Measurements from ENCODE around the gene SF3B2.

Gene SF3B2

DNA sequence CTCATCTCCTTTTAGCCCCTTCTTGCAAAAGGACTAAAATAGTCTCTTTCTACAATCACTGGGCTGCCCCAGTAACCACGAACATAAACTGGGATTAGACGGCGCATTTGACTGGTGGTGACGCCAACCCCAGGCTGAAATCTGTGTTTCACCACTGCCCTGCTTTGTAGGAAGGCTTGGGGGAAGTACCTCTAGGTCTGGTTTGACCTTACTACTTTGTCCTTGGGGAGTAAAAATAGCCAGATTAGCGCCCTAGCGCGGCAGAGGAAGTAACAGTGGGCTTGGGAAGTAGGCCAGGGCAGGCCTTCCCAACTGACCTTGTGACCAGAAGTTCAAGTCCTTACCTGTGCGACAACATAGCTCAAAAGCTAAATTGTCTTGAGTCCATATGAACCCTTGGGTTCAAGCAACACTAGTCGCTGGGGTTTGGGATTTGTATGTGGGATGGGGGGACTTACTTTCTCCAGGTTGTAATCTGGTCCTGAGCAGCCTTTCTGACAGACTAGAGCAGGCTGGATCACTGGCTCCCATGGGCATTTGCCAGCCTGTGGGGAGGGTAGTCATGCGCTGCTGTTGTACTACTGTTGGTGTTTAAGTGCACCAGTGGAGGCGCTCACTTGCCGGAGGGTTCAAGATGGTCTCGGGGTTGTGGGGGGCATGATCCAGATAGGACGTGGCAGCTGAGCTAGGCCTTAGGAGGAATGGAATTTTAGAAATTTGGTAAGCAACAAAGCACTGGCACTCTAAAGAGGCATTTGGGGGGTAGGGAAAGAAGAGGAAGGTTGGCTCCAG lies 17.0 kb downstream of the SF3B2 start:
- ChIA-PET CTCF (interaction anchor here (0.6 to 8.7 kb wide), 29 partner anchors 10 to 217 kb away, joined by 3 to 143 read pairs (median 5); partner anchors contain the start of genes CATSPER1, CCDC85B, FIBP and SF3B2), POLR2A (interaction anchor here (0.9 to 1.4 kb wide), 3 partner anchors 9 to 16 kb away, joined by 3 read pairs; no protein-coding TSS in a partner anchor)
- TF ChIP-seq, protein P1, sequence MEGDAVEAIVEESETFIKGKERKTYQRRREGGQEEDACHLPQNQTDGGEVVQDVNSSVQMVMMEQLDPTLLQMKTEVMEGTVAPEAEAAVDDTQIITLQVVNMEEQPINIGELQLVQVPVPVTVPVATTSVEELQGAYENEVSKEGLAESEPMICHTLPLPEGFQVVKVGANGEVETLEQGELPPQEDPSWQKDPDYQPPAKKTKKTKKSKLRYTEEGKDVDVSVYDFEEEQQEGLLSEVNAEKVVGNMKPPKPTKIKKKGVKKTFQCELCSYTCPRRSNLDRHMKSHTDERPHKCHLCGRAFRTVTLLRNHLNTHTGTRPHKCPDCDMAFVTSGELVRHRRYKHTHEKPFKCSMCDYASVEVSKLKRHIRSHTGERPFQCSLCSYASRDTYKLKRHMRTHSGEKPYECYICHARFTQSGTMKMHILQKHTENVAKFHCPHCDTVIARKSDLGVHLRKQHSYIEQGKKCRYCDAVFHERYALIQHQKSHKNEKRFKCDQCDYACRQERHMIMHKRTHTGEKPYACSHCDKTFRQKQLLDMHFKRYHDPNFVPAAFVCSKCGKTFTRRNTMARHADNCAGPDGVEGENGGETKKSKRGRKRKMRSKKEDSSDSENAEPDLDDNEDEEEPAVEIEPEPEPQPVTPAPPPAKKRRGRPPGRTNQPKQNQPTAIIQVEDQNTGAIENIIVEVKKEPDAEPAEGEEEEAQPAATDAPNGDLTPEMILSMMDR (IDR thresholded peaks at IDR 0.05; ENCODE audit: control extremely low read depth, extremely low read depth, low read depth, missing control alignments), result peak; percentile 16
- peak; percentile 64 for DNase-seq (ENCODE audit: extremely low spot score)

GRCh38 chr11:66069715-66070603 lies 17.8 kb downstream of the SF3B2 start, which contains the start of gene PACS1:
TSS of gene PACS1 (plus strand) at chr11:66070272. CDS start at chr11:66070487, 215 bp downstream.
- TF ChIP-seq, protein P1 (IDR thresholded peaks at IDR 0.05; ENCODE audit: control extremely low read depth, extremely low read depth, low read depth, missing control alignments), result no peak
- DNase-seq (ENCODE audit: extremely low spot score), result peak; percentile 90
- ChIA-PET POLR2A (interaction anchor here (0.6 to 1.4 kb wide), 4 partner anchors 10 to 35 kb away, joined by 3 to 4 read pairs (median 3); no protein-coding TSS in a partner anchor), CTCF (interaction anchor here (0.6 to 8.7 kb wide), 18 partner anchors 9 to 185 kb away, joined by 3 to 143 read pairs (median 6); partner anchors contain the start of genes CATSPER1 and SF3B2)

DNA sequence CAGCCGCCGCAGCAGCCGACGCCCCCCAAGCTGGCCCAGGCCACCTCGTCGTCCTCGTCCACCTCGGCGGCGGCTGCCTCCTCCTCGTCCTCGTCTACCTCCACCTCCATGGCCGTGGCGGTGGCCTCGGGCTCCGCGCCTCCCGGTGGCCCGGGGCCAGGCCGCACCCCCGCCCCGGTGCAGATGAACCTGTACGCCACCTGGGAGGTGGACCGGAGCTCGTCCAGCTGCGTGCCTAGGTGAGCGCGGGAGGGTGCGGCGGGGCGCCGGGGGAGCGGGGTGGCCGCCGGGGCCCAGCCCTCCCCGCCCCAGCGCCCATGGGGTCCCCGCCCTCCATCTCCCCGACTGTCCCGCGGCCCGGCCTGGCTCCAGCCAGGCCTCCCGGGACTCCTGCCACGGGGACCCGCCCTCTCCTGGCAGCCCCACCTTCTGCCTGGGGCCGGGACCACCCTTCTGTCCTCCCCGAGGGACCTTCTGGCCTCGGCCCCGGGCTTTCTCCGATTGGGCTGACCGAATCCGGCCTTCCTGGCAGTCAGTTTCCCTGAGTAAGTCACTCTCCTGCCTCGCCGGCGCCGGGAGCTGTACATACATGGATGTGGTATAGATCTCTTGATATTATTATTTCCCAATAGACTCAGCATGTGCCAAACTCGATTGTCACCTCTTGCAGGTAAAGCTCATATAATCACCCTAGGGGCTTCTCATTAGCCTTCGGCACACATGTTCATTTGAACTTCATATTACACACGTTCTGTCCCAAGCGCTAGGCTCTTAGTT lies 18.6 kb downstream of the SF3B2 start:
- POLR2A ChIA-PET, result interaction anchor here (0.6 to 1.3 kb wide), 2 partner anchors 14 to 35 kb away, joined by 3 to 4 read pairs; no protein-coding TSS in a partner anchor
- DNase-seq (ENCODE audit: extremely low spot score), result no peak
- CTCF ChIA-PET, result interaction anchor here (0.8 to 8.7 kb wide), 10 partner anchors 8 to 69 kb away, joined by 3 to 143 read pairs (median 24); partner anchors contain the start of gene SF3B2
- TF ChIP-seq, protein P1 (IDR thresholded peaks at IDR 0.05; ENCODE audit: control extremely low read depth, extremely low read depth, low read depth, missing control alignments), result no peak

DNA sequence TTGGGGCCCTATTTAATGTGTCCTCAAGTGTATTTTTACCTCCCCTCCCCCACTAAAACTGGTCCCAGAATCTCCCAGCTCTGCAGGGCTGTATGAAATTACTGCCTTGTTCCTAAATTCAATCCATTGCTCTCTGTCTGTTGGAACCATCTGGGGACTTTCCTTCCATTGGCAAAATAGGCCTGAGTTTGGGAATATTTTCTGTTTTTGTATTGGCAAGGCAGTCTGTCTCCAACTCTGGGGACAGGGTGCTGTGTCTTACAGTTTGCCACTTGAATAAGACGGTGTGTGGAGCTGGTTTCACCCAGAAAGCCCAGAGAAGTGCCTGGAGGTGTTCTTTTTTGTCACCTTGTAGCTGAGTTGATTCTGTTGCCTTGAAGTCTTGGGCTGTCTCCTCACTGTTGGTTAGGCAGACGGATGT lies 19.2 kb downstream of the SF3B2 start:
- ChIA-PET POLR2A (interaction anchor here (1.3 kb wide), 1 partner anchor 14 kb away, joined by 3 read pairs; no protein-coding TSS in a partner anchor), CTCF (interaction anchor here (0.8 to 7.1 kb wide), 6 partner anchors 8 to 68 kb away, joined by 3 to 62 read pairs (median 22); no protein-coding TSS in a partner anchor)
- TF ChIP-seq, protein P1 (IDR thresholded peaks at IDR 0.05; ENCODE audit: control extremely low read depth, extremely low read depth, low read depth, missing control alignments), result no peak
- DNase-seq (ENCODE audit: extremely low spot score), result no peak

DNA sequence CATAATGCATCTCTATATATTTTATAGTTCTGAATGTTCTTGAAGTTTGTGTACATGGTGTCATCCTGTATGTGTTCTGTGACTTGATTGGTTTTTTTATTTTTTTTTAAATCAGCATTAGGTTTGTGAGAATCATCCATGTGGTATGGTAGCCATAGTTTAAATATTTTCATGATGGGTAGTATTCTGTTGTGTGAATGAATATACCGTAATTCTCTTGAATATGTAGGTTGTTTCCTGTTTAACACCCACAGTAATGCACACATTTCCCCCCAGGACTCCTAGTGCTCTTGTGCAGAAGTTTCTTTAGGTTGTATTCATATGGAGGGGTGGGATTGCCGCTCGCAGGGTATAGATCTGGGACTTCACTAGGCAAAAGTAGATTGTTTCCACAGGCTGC lies 19.9 kb downstream of the SF3B2 start:
- ChIA-PET CTCF (interaction anchor here (1.0 to 7.1 kb wide), 3 partner anchors 7 to 68 kb away, joined by 3 to 62 read pairs (median 43); no protein-coding TSS in a partner anchor), POLR2A (interaction anchor here (0.6 kb wide), 1 partner anchor 1221 kb away, joined by 4 read pairs; no protein-coding TSS in a partner anchor)
- no peak for DNase-seq (ENCODE audit: extremely low spot score)
- TF ChIP-seq, protein P1 (IDR thresholded peaks at IDR 0.05; ENCODE audit: control extremely low read depth, extremely low read depth, low read depth, missing control alignments), result no peak
